ENCODE measurements around the gene GAB1. TPM values are rescaled to one million over a fixed set of nuclear protein-coding genes. Genes with fewer than 3 reads are reported as not detected.

The GAB1 gene
- total RNA-seq, 2 donors from 2014 or later = 1.5 to 1.6 TPM

DNA sequence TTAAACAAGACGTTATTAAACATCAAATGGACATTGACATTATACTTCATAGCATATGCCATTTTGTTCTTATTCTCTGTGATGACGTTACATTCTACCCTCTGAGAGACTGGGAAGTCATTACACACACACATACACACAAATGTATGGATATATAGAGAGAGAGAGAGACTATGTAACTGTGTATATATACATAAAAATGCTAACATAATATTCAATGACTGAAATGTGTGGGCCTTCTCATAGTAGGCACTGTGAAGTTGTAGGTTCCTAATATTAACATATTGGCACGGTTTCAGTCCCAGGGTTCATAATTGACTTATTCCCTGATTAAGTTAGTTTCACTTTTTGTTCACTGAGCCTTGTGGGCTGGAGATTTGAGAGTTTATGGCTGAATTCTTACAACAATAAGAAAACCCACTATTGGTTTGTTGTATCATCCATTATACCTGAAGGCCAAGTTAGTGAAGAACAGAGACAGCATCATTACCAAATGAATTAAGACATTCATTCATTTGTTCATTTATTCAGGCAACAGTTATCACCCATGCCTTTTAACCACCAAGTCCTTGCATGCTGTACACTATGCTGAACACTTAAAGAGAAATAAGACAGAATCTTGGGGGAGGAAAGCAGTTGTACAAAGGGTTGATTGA lies 68.5 kb downstream of the GAB1 start:
- Mint-ChIP-seq H3K27ac (no peak overlapping the region), H3K4me3 (peak overlapping the region in 1 of 2 donors; percentile 22)
- ATAC-seq (replicated peaks in 1 of 2) = peak; percentile 11 to 15

DNA sequence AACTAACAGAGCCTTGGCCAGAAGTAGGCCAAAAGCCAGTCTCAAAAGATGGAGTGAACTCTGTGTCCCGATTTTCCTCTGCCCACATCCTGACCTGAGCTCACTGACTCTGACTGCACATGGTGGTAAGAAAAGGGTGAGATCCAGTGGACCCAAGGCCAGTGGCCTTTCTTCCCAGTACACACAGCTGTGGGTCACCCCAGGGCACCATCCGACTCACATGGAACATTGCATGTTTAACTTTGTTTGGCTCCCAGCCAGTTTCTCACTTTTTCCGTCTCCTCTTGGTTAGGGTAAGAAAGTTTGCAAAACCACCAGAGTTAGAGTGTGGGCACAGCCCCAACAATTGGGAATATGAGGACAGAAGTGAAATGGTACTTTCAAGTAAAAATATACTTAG lies 69.8 kb downstream of the GAB1 start:
- peaks cover 18% of the 10 kb centered on the region for H3K27me3 Mint-ChIP-seq (ENCODE audit: low read depth)
- no peak overlapping the region for H3K27ac Mint-ChIP-seq
- H3K36me3 Mint-ChIP-seq (ENCODE audit: insufficient read depth in 2 of 2) = no peaks in the 10 kb centered on the region
- DNase-seq (peak; percentile 3 to 8), ATAC-seq (replicated peaks in 1 of 2) (peak in 1 of 2 donors; percentile 26)
- no peak overlapping the region for H3K4me3 Mint-ChIP-seq
- H3K9me3 Mint-ChIP-seq = no peaks in the 10 kb centered on the region
- H3K4me1 Mint-ChIP-seq (ENCODE audit: low read depth) = peaks cover 28% of the 10 kb centered on the region

More for the DNA sequence above, 68.5 kb downstream of the GAB1 start:
- no peak for DNase-seq
- peaks cover 10% of the 10 kb centered on the region for H3K27me3 Mint-ChIP-seq (ENCODE audit: low read depth)
- H3K36me3 Mint-ChIP-seq (ENCODE audit: insufficient read depth in 2 of 2) = no peaks in the 10 kb centered on the region
- peaks cover 28% of the 10 kb centered on the region for H3K4me1 Mint-ChIP-seq (ENCODE audit: low read depth)
- no peaks in the 10 kb centered on the region for H3K9me3 Mint-ChIP-seq

GRCh38 chr4:143407474-143407873 lies 70.8 kb downstream of the GAB1 start:
- Mint-ChIP-seq H3K4me3 (no peak overlapping the region), H3K36me3 (ENCODE audit: insufficient read depth in 2 of 2) (no peaks in the 10 kb centered on the region), H3K9me3 (no peaks in the 10 kb centered on the region), H3K4me1 (ENCODE audit: low read depth) (peaks cover 28% of the 10 kb centered on the region), H3K27me3 (ENCODE audit: low read depth) (peaks cover 18% of the 10 kb centered on the region), H3K27ac (no peak overlapping the region)
- ATAC-seq (replicated peaks in 1 of 2) = no peak
- no peak for DNase-seq

DNA sequence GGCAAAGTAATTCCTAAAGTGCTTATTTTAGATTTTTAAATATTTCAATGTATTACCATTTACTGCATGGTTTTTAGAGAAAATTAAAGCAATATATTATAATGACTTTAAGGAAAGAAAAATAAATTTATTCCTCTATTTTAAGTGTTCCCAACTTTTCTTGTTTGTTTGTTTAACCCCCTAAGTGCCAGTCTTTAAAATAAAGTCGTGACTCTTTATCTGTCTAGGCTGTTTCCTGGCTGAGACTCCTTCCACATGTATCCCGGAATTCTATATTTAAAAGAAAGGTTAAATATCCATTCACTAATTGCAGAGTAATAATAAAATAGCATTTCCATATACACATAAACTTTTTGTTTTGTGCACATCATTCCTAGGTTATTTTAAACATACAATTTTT lies 71.2 kb downstream of the GAB1 start:
- no peak overlapping the region for H3K27ac Mint-ChIP-seq
- H3K27me3 Mint-ChIP-seq (ENCODE audit: low read depth) = peaks cover 18% of the 10 kb centered on the region
- no peak for ATAC-seq (replicated peaks in 1 of 2)
- H3K4me3 Mint-ChIP-seq = no peak overlapping the region
- peaks cover 24% of the 10 kb centered on the region for H3K4me1 Mint-ChIP-seq (ENCODE audit: low read depth)
- DNase-seq = no peak
- H3K36me3 Mint-ChIP-seq (ENCODE audit: insufficient read depth in 2 of 2) = no peaks in the 10 kb centered on the region
- H3K9me3 Mint-ChIP-seq = no peaks in the 10 kb centered on the region

- no peak for ATAC-seq (replicated peaks in 1 of 2)
- Mint-ChIP-seq H3K9me3 (no peaks in the 10 kb centered on the region), H3K4me3 (no peak overlapping the region), H3K27ac (no peak overlapping the region), H3K27me3 (ENCODE audit: low read depth) (peaks cover 18% of the 10 kb centered on the region), H3K36me3 (ENCODE audit: insufficient read depth in 2 of 2) (no peaks in the 10 kb centered on the region), H3K4me1 (ENCODE audit: low read depth) (peaks cover 12% of the 10 kb centered on the region)
- no peak for DNase-seq
Observed at GRCh38 chr4:143410015-143410414, 73.3 kb downstream of the GAB1 start.

- ATAC-seq (replicated peaks in 1 of 2) = no peak
- peaks cover 18% of the 10 kb centered on the region for H3K27me3 Mint-ChIP-seq (ENCODE audit: low read depth)
- H3K9me3 Mint-ChIP-seq = no peaks in the 10 kb centered on the region
- DNase-seq = no peak
- H3K27ac Mint-ChIP-seq = no peak overlapping the region
- no peak overlapping the region for H3K4me3 Mint-ChIP-seq
- peaks cover under 1% of the 10 kb centered on the region for H3K4me1 Mint-ChIP-seq (ENCODE audit: low read depth)
- H3K36me3 Mint-ChIP-seq (ENCODE audit: insufficient read depth in 2 of 2) = no peaks in the 10 kb centered on the region
Observed at GRCh38 chr4:143411527-143412419, 75.1 kb downstream of the GAB1 start.

- Mint-ChIP-seq H3K9me3 (no peaks in the 10 kb centered on the region), H3K4me3 (no peak overlapping the region), H3K4me1 (ENCODE audit: low read depth) (no peaks in the 10 kb centered on the region), H3K36me3 (ENCODE audit: insufficient read depth in 2 of 2) (no peaks in the 10 kb centered on the region), H3K27ac (no peak overlapping the region), H3K27me3 (ENCODE audit: low read depth) (peaks cover 18% of the 10 kb centered on the region)
- ATAC-seq (replicated peaks in 1 of 2) = no peak
- no peak for DNase-seq
Observed at GRCh38 chr4:143412420-143412758, 75.7 kb downstream of the GAB1 start.

GRCh38 chr4:143417679-143418403 lies 81.2 kb downstream of the GAB1 start:
- no peak overlapping the region for H3K4me3 Mint-ChIP-seq
- no peaks in the 10 kb centered on the region for H3K9me3 Mint-ChIP-seq
- H3K27ac Mint-ChIP-seq = no peak overlapping the region
- DNase-seq = no peak
- H3K4me1 Mint-ChIP-seq (ENCODE audit: low read depth) = no peaks in the 10 kb centered on the region
- ATAC-seq (replicated peaks in 1 of 2) = no peak
- H3K27me3 Mint-ChIP-seq (ENCODE audit: low read depth) = peaks cover 22% of the 10 kb centered on the region
- H3K36me3 Mint-ChIP-seq (ENCODE audit: insufficient read depth in 2 of 2) = no peaks in the 10 kb centered on the region

- Mint-ChIP-seq H3K4me3 (no peak overlapping the region), H3K36me3 (ENCODE audit: insufficient read depth in 2 of 2) (no peaks in the 10 kb centered on the region), H3K27me3 (ENCODE audit: low read depth) (peaks cover 22% of the 10 kb centered on the region), H3K4me1 (ENCODE audit: low read depth) (no peaks in the 10 kb centered on the region), H3K27ac (no peak overlapping the region), H3K9me3 (no peaks in the 10 kb centered on the region)
- DNase-seq (no peak), ATAC-seq (replicated peaks in 1 of 2) (no peak)
Observed at GRCh38 chr4:143420227-143420626, 83.6 kb downstream of the GAB1 start.

DNA sequence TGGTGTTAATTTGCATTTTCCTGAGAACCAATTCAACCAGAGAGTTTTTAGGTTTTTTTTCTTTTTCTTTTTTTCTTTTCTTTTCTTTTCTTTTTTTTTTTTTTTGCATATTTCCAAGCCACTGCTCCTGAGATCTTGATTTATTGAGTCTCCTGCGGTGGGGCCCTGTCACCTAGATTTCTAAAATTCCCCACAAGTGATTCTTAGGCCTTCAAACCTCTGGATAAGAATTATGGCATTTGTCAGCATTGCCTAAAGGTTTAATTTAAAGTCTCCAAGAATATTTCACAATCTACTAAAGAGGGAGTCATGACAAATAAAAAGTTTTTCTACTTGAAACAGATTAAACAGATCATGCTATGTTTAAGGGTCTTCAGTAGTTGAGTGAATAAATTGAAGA lies 84.9 kb downstream of the GAB1 start:
- Mint-ChIP-seq H3K4me3 (no peak overlapping the region), H3K4me1 (ENCODE audit: low read depth) (no peaks in the 10 kb centered on the region), H3K9me3 (no peaks in the 10 kb centered on the region), H3K36me3 (ENCODE audit: insufficient read depth in 2 of 2) (no peaks in the 10 kb centered on the region), H3K27me3 (ENCODE audit: low read depth) (peaks cover 22% of the 10 kb centered on the region), H3K27ac (peak overlapping the region; percentile 79)
- ATAC-seq (replicated peaks in 1 of 2) (no peak), DNase-seq (no peak)

- no peak for DNase-seq
- ATAC-seq (replicated peaks in 1 of 2) = no peak
- Mint-ChIP-seq H3K9me3 (no peaks in the 10 kb centered on the region), H3K36me3 (ENCODE audit: insufficient read depth in 2 of 2) (no peaks in the 10 kb centered on the region), H3K4me1 (ENCODE audit: low read depth) (no peaks in the 10 kb centered on the region), H3K4me3 (no peak overlapping the region), H3K27ac (no peak overlapping the region), H3K27me3 (ENCODE audit: low read depth) (peaks cover 9% of the 10 kb centered on the region)
Observed at GRCh38 chr4:143424276-143424675, 87.6 kb downstream of the GAB1 start.

DNA sequence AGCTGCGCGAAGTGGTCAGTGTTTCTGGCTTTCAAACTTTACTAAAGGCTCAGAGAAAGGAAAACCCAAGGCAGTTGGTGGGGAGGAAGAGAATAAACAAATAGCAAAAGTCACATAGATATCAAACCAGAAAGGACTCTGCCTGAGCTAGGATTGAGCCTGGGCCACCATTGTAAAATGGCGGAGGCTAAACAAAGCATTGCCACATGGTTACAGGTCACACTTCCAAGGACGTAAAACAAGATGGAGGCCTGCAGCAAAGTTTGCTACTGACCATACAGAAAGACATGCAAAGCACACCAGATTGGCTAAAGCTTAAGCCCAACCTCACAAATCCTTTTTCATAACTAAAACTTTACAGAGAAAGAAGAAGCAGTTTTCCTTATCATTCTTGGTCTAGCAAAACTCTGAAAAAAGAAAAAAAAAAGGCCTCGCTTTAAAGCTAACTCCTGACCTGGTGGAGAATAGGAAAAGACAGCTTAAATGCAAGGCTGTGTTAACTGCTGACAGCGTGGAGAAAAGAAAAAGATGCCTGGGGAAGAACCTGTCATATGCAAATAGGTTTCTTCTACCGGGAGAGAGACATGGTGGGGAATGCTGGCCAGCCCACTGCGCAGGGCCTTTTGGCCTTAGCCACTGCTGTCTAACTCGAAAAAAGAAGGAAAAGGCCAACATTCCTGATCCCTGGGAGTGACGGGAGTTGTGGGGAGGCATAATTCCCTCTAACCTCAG lies 95.0 kb downstream of the GAB1 start:
- no peak for ATAC-seq (replicated peaks in 1 of 2)
- DNase-seq = no peak
- no peaks in the 10 kb centered on the region for H3K9me3 Mint-ChIP-seq
- no peaks in the 10 kb centered on the region for H3K27me3 Mint-ChIP-seq (ENCODE audit: low read depth)
- H3K4me1 Mint-ChIP-seq (ENCODE audit: low read depth) = no peaks in the 10 kb centered on the region
- no peaks in the 10 kb centered on the region for H3K36me3 Mint-ChIP-seq (ENCODE audit: insufficient read depth in 2 of 2)
- no peak overlapping the region for H3K4me3 Mint-ChIP-seq
- H3K27ac Mint-ChIP-seq = no peak overlapping the region

- no peaks in the 10 kb centered on the region for H3K27me3 Mint-ChIP-seq (ENCODE audit: low read depth)
- H3K36me3 Mint-ChIP-seq (ENCODE audit: insufficient read depth in 2 of 2) = no peaks in the 10 kb centered on the region
- DNase-seq (no peak), ATAC-seq (replicated peaks in 1 of 2) (no peak)
- no peak overlapping the region for H3K4me3 Mint-ChIP-seq
- H3K9me3 Mint-ChIP-seq = no peaks in the 10 kb centered on the region
- no peaks in the 10 kb centered on the region for H3K4me1 Mint-ChIP-seq (ENCODE audit: low read depth)
- H3K27ac Mint-ChIP-seq = no peak overlapping the region
Observed at GRCh38 chr4:143432258-143432591, 95.5 kb downstream of the GAB1 start.
